Germinal center (tissue), 1 donor: ENCODE data around the gene OTUB1.

Experiments used
- DNase-seq: peaks from one replicate; pipeline ENCODE4 v3.0.0; 2012; ENCODE audit warnings: mixed read lengths, low spot score

The OTUB1 gene

GRCh38 chr11:64007160-64007628, 21.0 kb downstream of the OTUB1 start:
- no peak for DNase-seq

- DNase-seq, result no peak
Measured at GRCh38 chr11:64007629-64008282, 21.5 kb downstream of the OTUB1 start.

- DNase-seq, result no peak
Measured at GRCh38 chr11:64008283-64008913, 22.2 kb downstream of the OTUB1 start.

- no peak for DNase-seq
Measured at GRCh38 chr11:64008914-64009633, 22.8 kb downstream of the OTUB1 start.

- no peak for DNase-seq
Measured at GRCh38 chr11:64009710-64010109, 23.5 kb downstream of the OTUB1 start.

- DNase-seq, result no peak
Measured at GRCh38 chr11:64010783-64011182, 24.5 kb downstream of the OTUB1 start.

- DNase-seq, result no peak
Measured at GRCh38 chr11:64011371-64011770, 25.1 kb downstream of the OTUB1 start.

GRCh38 chr11:64013141-64013896, 27.1 kb downstream of the OTUB1 start:
- DNase-seq, result no peak

GRCh38 chr11:64014356-64014755, 28.1 kb downstream of the OTUB1 start:
- no peak for DNase-seq

- no peak for DNase-seq
Measured at GRCh38 chr11:64015510-64015909, 29.3 kb downstream of the OTUB1 start.

GRCh38 chr11:64015935-64016845, 30.0 kb downstream of the OTUB1 start:
- no peak for DNase-seq

GRCh38 chr11:64017945-64018224, 31.6 kb downstream of the OTUB1 start:
- DNase-seq, result no peak

GRCh38 chr11:64018310-64018709, 32.1 kb downstream of the OTUB1 start:
- DNase-seq, result no peak

- DNase-seq, result no peak
Measured at GRCh38 chr11:64019106-64020037, 33.1 kb downstream of the OTUB1 start.

- DNase-seq, result no peak
Measured at GRCh38 chr11:64020976-64021756, 34.9 kb downstream of the OTUB1 start.

GRCh38 chr11:64021757-64022093, 35.5 kb downstream of the OTUB1 start:
- DNase-seq, result no peak

GRCh38 chr11:64022125-64022784, 36.0 kb downstream of the OTUB1 start:
- DNase-seq, result no peak

GRCh38 chr11:64023712-64024710, 37.8 kb downstream of the OTUB1 start:
- no peak for DNase-seq
